ENCODE measurements around the gene POU2F1.

POU2F1 gene

GRCh38 chr1:167266965-167267364, 46.3 kb downstream of the POU2F1 start:
- no peaks in the 10 kb centered on the region for H3K36me3 ChIP-seq
- H3K27ac ChIP-seq: no peak overlapping the region
- no peak overlapping the region for H3K4me3 ChIP-seq (ENCODE audit: low read depth in 1 of 2, low read length in 1 of 2)
- peaks cover 12 to 13% of the 10 kb centered on the region in 2 experiments for H3K4me1 ChIP-seq (ENCODE audit: control insufficient read depth in 1 of 2, insufficient read depth in 1 of 2, low read depth in 1 of 2, low read length in 1 of 2)
- TF ChIP-seq CTCF (IDR thresholded peaks at IDR 0.05): no peak
- no peaks in the 10 kb centered on the region for H3K9me3 ChIP-seq
- no peaks in the 10 kb centered on the region for H3K27me3 ChIP-seq

- no peak for TF ChIP-seq CTCF (IDR thresholded peaks at IDR 0.05)
- H3K27ac ChIP-seq: no peak overlapping the region
- no peak overlapping the region for H3K4me3 ChIP-seq (ENCODE audit: low read depth in 1 of 2, low read length in 1 of 2)
- no peaks in the 10 kb centered on the region for H3K9me3 ChIP-seq
- no peaks in the 10 kb centered on the region for H3K27me3 ChIP-seq
- H3K4me1 ChIP-seq (ENCODE audit: control insufficient read depth in 1 of 2, insufficient read depth in 1 of 2, low read depth in 1 of 2, low read length in 1 of 2): peaks cover 12 to 13% of the 10 kb centered on the region in 2 experiments
- H3K36me3 ChIP-seq: no peaks in the 10 kb centered on the region
These were observed 47.7 kb downstream of the POU2F1 start for GRCh38 chr1:167268347-167268787.

GRCh38 chr1:167270349-167271092, 49.8 kb downstream of the POU2F1 start:
- H3K4me3 ChIP-seq (ENCODE audit: low read depth in 1 of 2, low read length in 1 of 2): no peak overlapping the region
- no peaks in the 10 kb centered on the region for H3K9me3 ChIP-seq
- no peak overlapping the region for H3K27ac ChIP-seq
- no peaks in the 10 kb centered on the region for H3K36me3 ChIP-seq
- no peak for TF ChIP-seq CTCF (IDR thresholded peaks at IDR 0.05)
- no peaks in the 10 kb centered on the region for H3K27me3 ChIP-seq
- peaks cover 6 to 9% of the 10 kb centered on the region in 2 experiments for H3K4me1 ChIP-seq (ENCODE audit: control insufficient read depth in 1 of 2, insufficient read depth in 1 of 2, low read depth in 1 of 2, low read length in 1 of 2)

GRCh38 chr1:167272369-167272957, 51.8 kb downstream of the POU2F1 start:
- Histone ChIP-seq H3K4me3 (ENCODE audit: low read depth in 1 of 2, low read length in 1 of 2) (no peak overlapping the region), H3K27ac (no peak overlapping the region), H3K4me1 (ENCODE audit: control insufficient read depth in 1 of 2, insufficient read depth in 1 of 2, low read depth in 1 of 2, low read length in 1 of 2) (peaks cover 6 to 9% of the 10 kb centered on the region in 2 experiments), H3K27me3 (no peaks in the 10 kb centered on the region), H3K36me3 (no peaks in the 10 kb centered on the region), H3K9me3 (no peaks in the 10 kb centered on the region)
- no peak for TF ChIP-seq CTCF (IDR thresholded peaks at IDR 0.05)

DNA sequence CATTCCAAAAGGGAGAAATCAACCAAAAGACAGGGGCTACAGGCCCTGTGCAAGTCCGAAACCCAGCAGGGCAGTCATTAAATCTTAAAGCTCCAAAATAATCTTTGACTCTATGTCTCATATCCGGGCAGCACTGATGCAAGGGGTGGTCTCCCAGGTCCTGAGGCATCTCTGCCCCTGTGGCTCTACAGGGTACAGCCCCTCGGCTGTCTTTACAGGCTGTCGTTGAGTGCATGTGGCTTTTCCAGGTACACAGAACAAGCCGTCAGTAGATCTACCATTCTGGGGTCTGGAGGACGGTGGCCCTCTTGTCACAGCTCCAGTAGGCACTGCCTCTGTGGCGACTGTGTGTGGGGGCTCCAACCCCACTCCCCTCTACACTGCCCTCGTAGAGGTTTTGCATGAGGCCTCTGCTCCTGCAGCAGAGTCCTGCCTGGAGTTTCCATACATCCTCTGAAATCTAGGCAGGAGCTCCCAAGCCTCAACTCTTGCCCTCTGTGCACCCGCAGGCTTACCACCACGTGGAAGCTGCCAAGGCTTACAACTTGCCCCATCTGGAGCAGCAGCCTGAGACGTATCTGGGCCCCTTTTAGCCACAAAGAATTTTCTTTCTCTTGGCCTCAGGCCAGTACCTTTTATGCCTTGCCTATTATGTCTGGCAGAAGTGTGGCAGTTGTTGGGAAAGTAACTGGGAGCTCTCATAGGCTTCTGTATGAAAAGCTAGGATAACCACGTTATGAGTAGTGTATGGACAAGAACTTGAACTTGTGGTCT, 52.5 kb downstream of the POU2F1 start:
- no peak for TF ChIP-seq CTCF (IDR thresholded peaks at IDR 0.05)
- Histone ChIP-seq H3K27ac (no peak overlapping the region), H3K27me3 (no peaks in the 10 kb centered on the region), H3K4me1 (ENCODE audit: control insufficient read depth in 1 of 2, insufficient read depth in 1 of 2, low read depth in 1 of 2, low read length in 1 of 2) (peaks cover 0 to 3% of the 10 kb centered on the region in 2 experiments), H3K36me3 (no peaks in the 10 kb centered on the region), H3K9me3 (no peaks in the 10 kb centered on the region), H3K4me3 (ENCODE audit: low read depth in 1 of 2, low read length in 1 of 2) (no peak overlapping the region)

Data from neutrophil (primary cell).